KOPT-K1 (cell line): ENCODE measurements around the gene FERMT1.

Experiments used
- H3K27ac ChIP-seq: fragments of 200-600 bp; sonication (generic); 2 replicates; pipeline ENCODE4 v1.5.1; 2016; ENCODE audit warnings: antibody characterized with exemption, mild to moderate bottlenecking, low read depth, low read length; ENCODE audit not compliant: poor library complexity, severe bottlenecking
- H3K36me3 ChIP-seq: fragments of 200-600 bp; sonication (generic); 2 replicates; pipeline ENCODE4 v1.5.1; 2017; ENCODE audit warnings: antibody characterized with exemption, mild to moderate bottlenecking, low read length, moderate library complexity; ENCODE audit not compliant: insufficient read depth
- H3K9me3 ChIP-seq: fragments of 200-600 bp; sonication (generic); 2 replicates; pipeline ENCODE4 v1.5.1; 2017; ENCODE audit warnings: antibody characterized with exemption, low read length, mild to moderate bottlenecking; ENCODE audit not compliant: insufficient read depth, poor library complexity, severe bottlenecking

FERMT1 gene

GRCh38 chr20:6122873-6123648 is at the start of gene FERMT1:
TSS of gene FERMT1 (minus strand) at chr20:6123030. CDS start at chr20:6119554, 3,476 bp downstream.
- no peaks in the 10 kb centered on the region for H3K36me3 ChIP-seq
- H3K27ac ChIP-seq = no peak within 1 kb of the TSS

GRCh38 chr20:6169251-6169650 is 46.4 kb upstream of the FERMT1 start:
- Histone ChIP-seq H3K9me3 (no peaks in the 10 kb centered on the region), H3K27ac (no peak overlapping the region), H3K36me3 (no peaks in the 10 kb centered on the region)

More at GRCh38 chr20:6122873-6123648, at the start of gene FERMT1:
- no peaks in the 10 kb centered on the region for H3K9me3 ChIP-seq

- H3K9me3 ChIP-seq = no peaks in the 10 kb centered on the region
- H3K36me3 ChIP-seq = no peaks in the 10 kb centered on the region
- H3K27ac ChIP-seq = no peak overlapping the region
Measured at GRCh38 chr20:6168204-6168603, 45.4 kb upstream of the FERMT1 start.

- Histone ChIP-seq H3K36me3 (no peaks in the 10 kb centered on the region), H3K9me3 (no peaks in the 10 kb centered on the region), H3K27ac (no peak overlapping the region)
Measured at GRCh38 chr20:6165346-6165745, 42.5 kb upstream of the FERMT1 start.

- Histone ChIP-seq H3K27ac (no peak overlapping the region), H3K36me3 (no peaks in the 10 kb centered on the region), H3K9me3 (no peaks in the 10 kb centered on the region)
Measured at GRCh38 chr20:6164421-6165341, 41.9 kb upstream of the FERMT1 start.

GRCh38 chr20:6160736-6161135 is 37.9 kb upstream of the FERMT1 start:
- H3K27ac ChIP-seq = no peak overlapping the region
- no peaks in the 10 kb centered on the region for H3K9me3 ChIP-seq
- no peaks in the 10 kb centered on the region for H3K36me3 ChIP-seq

- Histone ChIP-seq H3K9me3 (no peaks in the 10 kb centered on the region), H3K36me3 (no peaks in the 10 kb centered on the region)
Measured at GRCh38 chr20:6157345-6157744, 34.5 kb upstream of the FERMT1 start.

GRCh38 chr20:6152777-6153176 is 29.9 kb upstream of the FERMT1 start:
- H3K36me3 ChIP-seq = no peaks in the 10 kb centered on the region
- peaks cover 5% of the 10 kb centered on the region for H3K9me3 ChIP-seq
- no peak overlapping the region for H3K27ac ChIP-seq

More at GRCh38 chr20:6157345-6157744, 34.5 kb upstream of the FERMT1 start:
- H3K27ac ChIP-seq = no peak overlapping the region

GRCh38 chr20:6148073-6148472 is 25.2 kb upstream of the FERMT1 start:
- H3K36me3 ChIP-seq = no peaks in the 10 kb centered on the region

GRCh38 chr20:6142348-6142993 is 19.6 kb upstream of the FERMT1 start:
- H3K9me3 ChIP-seq = no peaks in the 10 kb centered on the region
- no peaks in the 10 kb centered on the region for H3K36me3 ChIP-seq
- no peak overlapping the region for H3K27ac ChIP-seq

More at GRCh38 chr20:6148073-6148472, 25.2 kb upstream of the FERMT1 start:
- Histone ChIP-seq H3K9me3 (peaks cover 5% of the 10 kb centered on the region), H3K27ac (no peak overlapping the region)

- Histone ChIP-seq H3K36me3 (no peaks in the 10 kb centered on the region), H3K27ac (no peak overlapping the region), H3K9me3 (no peaks in the 10 kb centered on the region)
Measured at GRCh38 chr20:6140947-6141346, 18.1 kb upstream of the FERMT1 start.

- H3K36me3 ChIP-seq = no peaks in the 10 kb centered on the region
- no peaks in the 10 kb centered on the region for H3K9me3 ChIP-seq
- no peak overlapping the region for H3K27ac ChIP-seq
Measured at GRCh38 chr20:6135347-6135746, 12.5 kb upstream of the FERMT1 start.

- no peaks in the 10 kb centered on the region for H3K9me3 ChIP-seq
- H3K27ac ChIP-seq = no peak overlapping the region
- no peaks in the 10 kb centered on the region for H3K36me3 ChIP-seq
Measured at GRCh38 chr20:6134592-6134991, 11.8 kb upstream of the FERMT1 start.

- no peaks in the 10 kb centered on the region for H3K9me3 ChIP-seq
- no peaks in the 10 kb centered on the region for H3K36me3 ChIP-seq
- no peak overlapping the region for H3K27ac ChIP-seq
Measured at GRCh38 chr20:6130045-6130444, 7.2 kb upstream of the FERMT1 start.

- Histone ChIP-seq H3K9me3 (no peaks in the 10 kb centered on the region), H3K36me3 (no peaks in the 10 kb centered on the region), H3K27ac (no peak overlapping the region)
Measured at GRCh38 chr20:6127825-6128224, 5.0 kb upstream of the FERMT1 start.
